Vagina (tissue), 2 donors: ENCODE data around the gene MYL12A.

ENCODE experiments used
- CTCF ChIP-seq, 3 experiments: fragments of 450-650 bp in 2 of 3; fragments of 200-600 bp in 1 of 3; sonication (generic) in 1 of 3; IDR thresholded peaks; one replicate each; pipeline ENCODE4 v1.5.1; 2017 to 2019; ENCODE audit warnings: antibody characterized with exemption in 3 of 3, mild to moderate bottlenecking in 2 of 3, moderate library complexity in 2 of 3
- POLR2A ChIP-seq, 2 donors: fragments of 450-650 bp; IDR thresholded peaks; one replicate each; pipeline ENCODE4 v1.6.1; 2017; ENCODE audit warnings: antibody characterized with exemption in 2 of 2, mild to moderate bottlenecking in 2 of 2, moderate library complexity in 2 of 2
- POLR2AphosphoS5 ChIP-seq, 2 donors: sonication (generic); formaldehyde crosslinking; IDR thresholded peaks; one replicate each; pipeline ENCODE4 v1.9.0; 2017; ENCODE audit warnings: antibody characterized with exemption in 2 of 2, mild to moderate bottlenecking in 2 of 2, low read depth in 1 of 2; ENCODE audit not compliant: insufficient read depth in 1 of 2

- no peak for TF ChIP-seq CTCF (IDR thresholded peaks at IDR 0.05)
- TF ChIP-seq POLR2A (IDR thresholded peaks at IDR 0.05) = no peak
- TF ChIP-seq POLR2AphosphoS5 (IDR thresholded peaks at IDR 0.05; ENCODE audit: insufficient read depth in 1 of 2, low read depth in 1 of 2) = no peak
These were observed 18.0 kb downstream of the MYL12A start for GRCh38 chr18:3265564-3266033.
